SKM-1 treated with dmso at 0.1 percent for 144 hours (cell line): ENCODE data around the gene RTL10.
"Not testable (repeated sequence)": the region's sequence is repeated elsewhere in the genome, so short reads cannot be mapped to it uniquely, and the experiment has no call there.

Experiments
- DNase-seq: peaks from one replicate; lab custom pipeline; 2025; ENCODE audit not compliant: unreplicated experiment; lab: John Stamatoyannopoulos, UW

Gene RTL10

DNA sequence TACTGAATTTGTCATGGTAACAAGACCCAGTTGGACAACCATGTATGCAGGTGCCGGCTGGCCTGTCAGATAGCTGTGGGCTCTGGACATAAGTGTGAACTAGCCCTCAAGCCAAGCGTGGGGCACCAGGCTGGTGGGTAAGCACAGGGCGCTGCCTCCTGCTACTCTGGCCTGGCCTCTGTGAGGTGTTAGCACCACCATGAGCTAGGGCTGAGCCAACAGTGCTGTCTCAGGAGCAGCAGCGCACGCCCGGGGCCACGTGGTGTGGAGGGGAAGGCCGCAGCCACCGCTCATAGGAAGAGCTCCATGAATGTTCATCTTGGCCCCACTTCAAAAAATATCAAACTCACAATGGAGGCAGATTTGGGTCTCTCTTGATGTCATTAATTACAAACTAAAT, 35.3 kb upstream of the RTL10 start:
- no peak for DNase-seq

- DNase-seq: no peak
These were observed 33.6 kb upstream of the RTL10 start for GRCh38 chr22:19888131-19888746.

DNA sequence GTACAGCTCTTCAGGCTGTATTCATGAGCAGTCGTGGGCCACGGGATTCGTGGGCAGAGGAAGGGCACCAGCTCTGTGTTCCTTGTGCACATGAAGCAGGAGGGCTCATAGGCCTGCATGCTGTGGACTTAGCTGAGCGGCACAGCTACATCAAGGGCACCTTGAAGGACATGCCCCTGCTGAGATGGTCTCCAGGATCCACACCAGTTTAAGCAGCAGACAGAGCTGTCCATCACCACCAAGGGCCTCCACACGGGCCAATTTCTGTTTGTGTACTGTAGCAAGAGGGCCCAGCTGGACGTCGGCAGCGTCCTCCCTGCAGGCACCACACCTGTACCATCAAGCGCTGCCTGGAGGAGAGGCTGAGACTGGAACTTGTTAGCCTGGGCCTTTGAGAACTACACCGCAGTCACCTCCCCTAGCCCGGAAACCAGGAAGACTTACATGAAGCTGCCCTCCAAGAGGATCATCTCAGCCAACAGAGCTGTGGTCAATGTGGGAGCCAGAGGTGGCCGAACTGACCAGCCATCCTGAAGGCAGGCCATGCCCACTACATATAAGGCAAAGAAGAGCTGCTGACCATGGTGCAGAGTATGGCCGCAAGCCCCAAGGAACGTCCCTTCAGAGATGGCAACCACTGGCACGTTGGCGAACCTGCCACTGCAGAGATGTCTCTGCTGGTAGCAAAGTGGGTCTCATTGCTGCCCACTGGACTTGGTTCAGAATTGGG, 32.7 kb upstream of the RTL10 start:
- no peak for DNase-seq

DNA sequence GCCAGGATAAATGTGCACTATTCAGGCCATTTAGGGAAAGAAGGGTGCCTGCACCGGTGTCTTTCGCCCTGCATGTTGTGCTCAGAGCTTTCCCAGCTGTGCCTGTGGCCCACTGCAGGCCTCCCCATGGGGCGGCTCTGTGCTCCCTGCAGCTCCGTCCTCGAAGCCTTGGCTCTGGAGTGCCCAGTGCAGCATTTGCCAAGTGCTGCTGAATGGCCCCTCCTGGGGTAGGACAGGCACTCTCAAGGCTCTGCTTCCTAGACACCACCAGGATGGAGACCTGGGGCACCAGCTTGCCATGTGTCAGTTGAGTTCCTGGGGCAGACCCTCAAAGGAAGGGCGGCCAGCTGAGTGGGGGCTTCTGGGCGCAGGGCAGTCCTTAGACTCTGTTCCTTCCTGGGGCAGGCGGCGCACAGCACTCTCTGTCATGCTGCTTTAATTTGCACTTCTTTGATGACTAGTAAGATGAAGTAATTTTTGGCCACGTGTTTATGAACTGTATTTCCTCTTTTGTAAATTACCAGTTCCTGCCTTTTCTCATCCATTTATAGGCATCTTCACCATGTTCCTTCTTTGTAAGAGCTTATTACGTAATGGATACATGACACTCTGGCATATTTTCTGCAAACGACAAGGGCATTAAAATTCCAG, 32.1 kb upstream of the RTL10 start:
- peak; percentile 98 for DNase-seq

- no peak for DNase-seq
These were observed 31.3 kb upstream of the RTL10 start for GRCh38 chr22:19885841-19886592.

- DNase-seq: no peak
These were observed 30.5 kb upstream of the RTL10 start for GRCh38 chr22:19884954-19885751.

DNA sequence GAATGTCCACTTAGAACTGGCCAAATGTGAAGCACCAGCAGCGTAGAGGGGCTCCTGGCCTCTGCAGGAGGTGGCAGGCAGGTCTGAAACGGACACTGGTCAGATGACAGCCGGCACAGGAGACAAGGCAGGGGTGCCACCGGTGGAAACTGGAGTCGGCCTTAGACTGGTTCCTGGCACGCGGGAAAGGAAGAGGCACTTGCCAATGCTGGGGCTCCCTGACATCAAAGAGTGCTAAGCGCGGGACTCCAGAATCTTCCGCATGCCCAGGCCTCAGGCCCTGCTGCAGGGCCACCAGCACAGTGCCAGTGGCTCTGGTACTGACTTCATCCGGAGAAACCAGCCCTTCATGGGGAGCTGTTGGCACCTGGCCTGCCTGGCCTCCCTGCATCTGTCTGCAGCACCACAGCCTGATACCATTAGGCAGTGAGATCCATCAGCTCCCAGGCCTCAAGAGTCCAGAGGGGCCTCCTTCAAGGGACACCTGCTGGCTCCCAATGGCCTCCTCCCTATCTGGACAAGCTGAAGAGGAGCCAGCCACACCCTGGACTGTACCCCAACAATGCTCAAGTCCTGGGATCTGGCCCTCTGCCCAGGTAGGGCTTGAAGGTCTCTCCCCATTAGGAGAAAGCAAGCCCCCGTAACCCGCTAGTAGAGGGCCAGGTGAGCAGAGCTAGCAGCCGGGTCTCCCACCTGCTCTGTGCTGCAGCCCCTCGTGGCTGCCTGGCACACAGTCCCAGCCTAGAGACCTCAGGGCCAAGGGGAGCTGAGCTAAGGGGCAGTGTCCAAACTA, 29.7 kb upstream of the RTL10 start:
- no peak for DNase-seq

- not testable (repeated sequence) for DNase-seq
These were observed 28.8 kb upstream of the RTL10 start for GRCh38 chr22:19883446-19883845.

DNA sequence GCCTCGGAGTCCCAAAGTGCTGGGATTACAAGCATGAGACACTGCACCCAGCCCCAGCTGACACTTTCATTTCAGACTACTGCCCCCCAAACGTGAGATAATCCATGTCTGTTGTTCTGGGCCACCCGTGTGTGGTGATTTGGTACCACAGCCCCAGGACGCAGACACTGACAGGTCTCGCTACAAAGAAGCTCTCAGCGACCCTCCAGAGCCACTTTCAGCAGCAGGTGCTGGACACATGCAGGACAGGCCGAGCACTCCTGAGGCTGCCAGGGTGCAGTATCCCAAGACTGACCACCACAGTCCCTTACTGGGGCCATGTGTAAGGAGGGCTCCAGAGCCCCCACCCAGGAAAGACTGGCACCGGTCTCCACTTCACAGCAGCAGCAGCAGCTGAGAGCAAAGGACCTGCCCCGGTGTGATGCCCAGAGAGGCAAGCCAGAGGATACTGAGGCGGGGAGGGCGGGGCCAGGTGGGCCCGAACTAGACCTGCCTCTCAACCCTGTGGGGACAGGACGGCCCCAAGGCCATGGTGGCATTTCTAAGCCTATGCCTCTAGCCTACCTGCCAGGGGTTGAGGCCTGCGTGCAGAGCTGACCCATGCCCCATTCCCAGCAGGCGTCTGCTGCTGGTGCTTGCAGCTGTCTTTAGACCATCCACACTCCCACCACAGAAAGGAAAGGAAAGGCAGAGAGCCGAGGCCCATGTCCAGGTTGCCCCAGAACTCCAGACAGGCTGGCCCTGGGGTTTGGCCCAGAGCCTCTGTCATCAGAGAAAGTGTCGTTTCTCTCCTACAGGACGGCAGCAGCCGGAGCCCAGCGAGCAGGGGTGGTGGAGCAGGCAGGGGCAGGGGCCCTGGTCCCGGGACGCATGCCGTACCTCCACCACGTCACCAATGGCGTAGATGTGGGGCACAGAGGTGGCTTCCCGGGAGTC, 28.0 kb upstream of the RTL10 start:
- no peak for DNase-seq

DNA sequence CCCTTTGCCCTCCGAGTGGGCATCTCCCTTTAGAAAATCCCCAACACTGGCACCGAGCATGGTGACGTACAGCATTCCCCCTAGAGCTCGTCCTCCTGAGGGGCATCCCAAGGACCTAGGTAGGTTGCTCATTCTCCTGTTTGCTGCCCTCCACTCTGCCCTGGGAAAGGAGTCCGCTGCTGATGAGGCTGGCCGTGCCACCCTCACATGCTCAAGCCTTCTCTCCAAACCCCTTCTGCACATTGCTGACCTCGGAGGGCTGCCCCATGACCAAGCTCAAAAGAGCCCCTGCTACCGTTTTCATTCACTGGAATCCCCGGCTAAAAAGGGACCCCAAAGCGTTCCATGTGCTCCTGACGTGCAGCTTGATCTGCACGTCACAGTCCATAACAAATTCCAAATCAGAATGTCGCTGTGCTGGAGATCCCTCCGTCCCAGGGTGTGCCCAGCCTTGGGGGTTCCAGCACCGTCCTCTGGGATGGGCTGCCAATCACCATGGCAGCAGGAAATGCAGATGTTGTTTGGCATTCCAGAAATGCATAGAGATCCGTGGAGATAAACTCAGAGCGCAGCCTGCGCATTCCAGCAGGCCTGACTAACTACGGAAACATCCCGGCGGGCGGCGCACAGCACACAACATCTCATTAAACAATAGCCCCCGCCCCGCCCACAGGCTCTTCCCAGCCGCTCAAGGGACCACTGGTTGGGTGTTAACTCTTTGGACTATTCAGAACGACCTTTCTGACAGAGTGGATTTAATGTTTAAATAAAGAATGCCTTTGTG, 26.3 kb upstream of the RTL10 start:
- no peak for DNase-seq

DNA sequence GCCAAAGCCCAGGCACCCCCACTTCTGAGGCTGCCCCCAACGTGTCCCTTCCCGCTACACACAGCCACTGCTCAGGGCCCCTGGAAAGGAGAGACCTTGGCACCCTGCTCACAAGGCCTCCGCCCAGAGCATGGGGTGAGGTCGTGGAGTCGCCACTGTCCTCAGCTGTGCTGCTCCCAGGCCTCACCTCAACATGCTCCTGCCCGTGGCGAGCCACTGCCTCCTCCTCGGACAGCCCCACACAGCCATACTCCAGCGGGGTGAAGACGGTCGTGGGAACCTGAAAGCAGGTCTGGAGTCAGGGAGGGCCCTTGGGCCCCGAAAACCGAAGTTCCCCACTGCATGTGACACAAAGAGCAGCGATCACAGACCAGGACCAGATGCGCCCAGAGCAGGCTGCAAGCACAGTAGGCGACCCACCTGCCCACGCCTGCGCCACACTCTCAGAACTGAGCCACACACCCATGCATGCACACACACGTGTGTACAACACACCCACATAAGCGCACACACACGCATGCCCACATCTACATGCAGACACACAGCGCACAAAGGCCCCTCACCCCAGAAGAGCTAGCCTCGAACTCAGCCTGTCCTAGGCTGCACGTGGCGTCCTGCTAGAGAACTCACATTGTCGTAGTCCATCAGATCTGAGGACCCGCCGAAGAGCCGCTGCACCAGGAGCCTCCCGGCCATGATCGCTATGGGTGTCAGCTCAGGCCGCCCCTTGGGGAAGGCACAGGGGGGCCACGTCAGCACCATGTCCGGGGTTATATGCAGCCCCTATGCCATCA, 25.5 kb upstream of the RTL10 start:
- DNase-seq: no peak

DNA sequence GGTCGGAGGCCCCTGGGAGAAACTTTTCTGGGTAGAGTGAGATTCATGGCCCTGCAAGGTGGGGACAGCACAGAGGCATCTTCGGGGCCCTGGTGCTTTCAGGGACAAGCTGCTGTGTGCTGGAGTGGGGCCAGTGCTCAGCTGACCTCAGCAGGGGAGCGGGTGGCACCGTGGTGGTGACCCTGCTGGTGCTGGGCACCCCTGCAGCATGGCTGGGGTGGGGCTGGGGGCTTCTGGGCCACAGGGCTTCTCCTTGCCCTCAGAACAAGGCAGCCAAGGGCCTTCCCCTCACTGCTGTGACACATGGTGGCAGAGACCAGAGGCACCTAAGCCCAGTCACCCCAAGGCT, 24.9 kb upstream of the RTL10 start:
- DNase-seq: no peak

GRCh38 chr22:19879246-19879570, 24.5 kb upstream of the RTL10 start:
- DNase-seq: no peak

DNA sequence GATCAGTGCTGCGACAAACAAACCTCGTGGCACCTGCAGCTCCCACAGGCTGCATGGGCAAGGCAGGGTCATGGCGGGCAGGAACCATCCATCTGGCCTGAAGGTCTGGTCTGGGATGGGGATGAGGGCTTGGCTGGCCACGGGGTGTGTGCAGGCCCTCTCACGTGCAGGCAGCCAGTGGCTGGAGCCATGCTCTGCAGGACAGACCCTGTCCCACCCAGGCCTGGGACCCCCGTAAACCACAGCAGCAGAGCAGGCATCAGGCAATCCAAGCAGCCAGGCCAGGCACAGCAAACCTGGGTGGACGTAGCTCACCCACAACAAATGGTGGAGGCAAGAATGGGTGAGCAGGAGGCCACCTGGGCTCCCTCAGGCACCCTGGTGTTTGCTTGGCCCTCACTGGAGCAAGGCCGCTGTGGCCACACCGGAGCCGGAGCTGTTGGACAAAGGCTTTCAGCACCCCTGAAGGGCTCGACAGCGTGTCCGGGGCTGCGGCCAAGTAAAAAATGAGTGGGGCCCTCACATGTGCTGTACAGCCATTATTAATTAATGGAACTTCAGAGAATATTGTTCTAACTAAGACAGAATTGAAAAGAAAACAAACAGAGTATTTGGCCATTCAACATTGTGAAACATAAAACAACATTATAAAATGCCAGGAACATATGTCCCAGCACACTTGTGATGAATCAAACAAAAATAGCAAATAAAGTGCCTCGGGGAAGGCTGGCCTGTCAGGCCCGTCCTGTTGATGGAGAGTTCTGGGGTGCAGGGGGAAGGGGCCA, 24.0 kb upstream of the RTL10 start:
- DNase-seq: no peak

GRCh38 chr22:19877626-19878339, 23.1 kb upstream of the RTL10 start:
- no peak for DNase-seq

GRCh38 chr22:19876941-19877625, 22.4 kb upstream of the RTL10 start:
- no peak for DNase-seq
